NB4 (cell line): ENCODE measurements around the gene AANAT.

Experiments
- MYC ChIP-seq: IDR thresholded peaks from 2 replicates; pipeline ENCODE4 v1.6.1; 2011; ENCODE audit warnings: low read depth, low read length
- POLR2A ChIP-seq: IDR thresholded peaks from 2 replicates; pipeline ENCODE4 v1.6.1; 2011; ENCODE audit warnings: mild to moderate bottlenecking; ENCODE audit not compliant: insufficient read length; ENCODE audit errors: extremely low read depth
- TF ChIP-seq, protein P1 (sequence below): IDR thresholded peaks from one replicate; pipeline ENCODE4 v1.5.1; 2012; ENCODE audit warnings: low read depth, low read length

DNA sequence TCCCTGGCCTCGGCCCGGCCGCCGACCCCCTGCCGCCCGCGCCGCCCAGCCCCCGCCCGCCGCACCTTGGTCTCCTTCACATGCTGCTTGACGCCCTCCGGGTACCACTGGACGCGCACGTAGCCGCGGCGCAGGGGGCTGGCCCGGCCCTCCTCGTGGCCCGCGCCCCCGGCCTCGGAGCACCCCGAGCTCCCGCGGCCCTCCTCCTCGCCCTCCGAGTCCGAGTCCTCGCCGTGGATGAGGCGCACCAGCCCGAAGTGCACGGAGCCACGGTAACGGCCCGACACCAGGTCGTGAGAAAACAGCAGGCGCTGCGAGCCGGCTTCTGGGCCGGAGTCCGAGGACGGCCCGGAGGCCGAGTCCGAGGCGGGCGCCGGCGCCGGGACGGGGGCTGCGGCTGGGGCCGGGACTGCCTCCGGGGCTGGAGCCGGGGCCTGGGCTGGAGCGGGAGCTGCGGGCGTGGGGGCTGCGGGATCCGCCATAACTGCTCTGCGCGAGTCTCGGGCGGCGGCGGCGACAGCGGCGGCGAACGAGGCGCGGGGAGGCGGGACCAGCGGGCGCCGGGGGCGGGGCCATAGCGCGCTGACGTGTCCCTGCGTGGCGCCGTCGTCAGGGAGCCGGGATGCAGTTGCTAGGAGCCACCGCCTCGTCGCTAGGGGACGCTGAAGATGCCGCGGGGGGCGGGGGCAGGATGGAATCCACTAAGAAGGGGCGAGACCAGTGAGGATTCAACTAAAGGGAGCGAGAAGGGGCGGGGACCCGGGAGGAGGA lies 14.6 kb upstream of the AANAT start, which contains the start of gene UBE2O:
- TF ChIP-seq, protein P1, sequence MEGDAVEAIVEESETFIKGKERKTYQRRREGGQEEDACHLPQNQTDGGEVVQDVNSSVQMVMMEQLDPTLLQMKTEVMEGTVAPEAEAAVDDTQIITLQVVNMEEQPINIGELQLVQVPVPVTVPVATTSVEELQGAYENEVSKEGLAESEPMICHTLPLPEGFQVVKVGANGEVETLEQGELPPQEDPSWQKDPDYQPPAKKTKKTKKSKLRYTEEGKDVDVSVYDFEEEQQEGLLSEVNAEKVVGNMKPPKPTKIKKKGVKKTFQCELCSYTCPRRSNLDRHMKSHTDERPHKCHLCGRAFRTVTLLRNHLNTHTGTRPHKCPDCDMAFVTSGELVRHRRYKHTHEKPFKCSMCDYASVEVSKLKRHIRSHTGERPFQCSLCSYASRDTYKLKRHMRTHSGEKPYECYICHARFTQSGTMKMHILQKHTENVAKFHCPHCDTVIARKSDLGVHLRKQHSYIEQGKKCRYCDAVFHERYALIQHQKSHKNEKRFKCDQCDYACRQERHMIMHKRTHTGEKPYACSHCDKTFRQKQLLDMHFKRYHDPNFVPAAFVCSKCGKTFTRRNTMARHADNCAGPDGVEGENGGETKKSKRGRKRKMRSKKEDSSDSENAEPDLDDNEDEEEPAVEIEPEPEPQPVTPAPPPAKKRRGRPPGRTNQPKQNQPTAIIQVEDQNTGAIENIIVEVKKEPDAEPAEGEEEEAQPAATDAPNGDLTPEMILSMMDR, result no peak
- peak; percentile 66 for TF ChIP-seq POLR2A
- TF ChIP-seq MYC, result peak; percentile 9; the same call in 1 of the 2 replicates
